ENCODE measurements around the gene CANX. TPM values are rescaled to one million over a fixed set of nuclear protein-coding genes. Genes with fewer than 3 reads are reported as not detected.

CANX gene
- total and polyA plus RNA-seq, 9 of the 15 experiments (the other 6 are each of a cell fraction or from before 2014, with no cell fraction given), result 155 to 893 (median 589) TPM

DNA sequence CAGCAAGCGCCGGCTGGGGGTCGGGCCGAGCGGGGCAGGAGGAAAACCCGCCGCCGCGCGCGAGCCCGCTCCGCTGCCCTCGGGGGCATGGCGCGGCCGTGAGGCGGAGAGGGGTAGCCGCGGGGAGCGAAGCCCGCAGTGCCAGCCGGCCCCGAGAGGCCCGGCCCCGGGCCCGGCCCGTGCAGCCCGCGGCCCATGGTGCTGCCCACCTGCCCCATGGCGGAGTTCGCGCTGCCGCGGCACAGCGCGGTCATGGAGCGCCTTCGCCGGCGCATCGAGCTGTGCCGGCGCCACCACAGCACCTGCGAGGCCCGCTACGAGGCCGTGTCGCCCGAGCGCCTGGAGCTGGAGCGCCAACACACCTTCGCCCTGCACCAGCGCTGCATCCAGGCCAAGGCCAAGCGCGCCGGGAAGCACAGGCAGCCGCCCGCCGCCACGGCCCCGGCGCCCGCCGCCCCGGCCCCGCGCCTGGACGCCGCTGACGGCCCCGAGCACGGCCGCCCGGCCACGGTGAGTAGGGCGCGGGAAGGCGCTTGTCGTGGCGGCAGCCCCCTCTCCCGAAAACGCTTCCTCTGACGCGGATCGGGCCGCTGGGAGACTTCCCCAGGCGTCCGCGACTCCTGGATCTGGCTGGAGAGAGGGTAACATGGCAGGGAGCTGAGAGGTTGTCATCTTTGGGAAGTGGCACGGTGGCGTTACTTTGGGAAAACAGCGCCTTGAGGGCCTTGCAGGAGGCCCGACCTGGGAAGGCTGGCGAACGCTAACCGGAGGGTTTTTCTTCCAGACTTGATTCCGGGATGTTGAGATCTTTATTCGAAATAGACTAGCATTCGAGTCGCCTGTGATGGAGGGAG lies 34.4 kb downstream of the CANX start (continued):
- TF ChIP-seq, protein P1, sequence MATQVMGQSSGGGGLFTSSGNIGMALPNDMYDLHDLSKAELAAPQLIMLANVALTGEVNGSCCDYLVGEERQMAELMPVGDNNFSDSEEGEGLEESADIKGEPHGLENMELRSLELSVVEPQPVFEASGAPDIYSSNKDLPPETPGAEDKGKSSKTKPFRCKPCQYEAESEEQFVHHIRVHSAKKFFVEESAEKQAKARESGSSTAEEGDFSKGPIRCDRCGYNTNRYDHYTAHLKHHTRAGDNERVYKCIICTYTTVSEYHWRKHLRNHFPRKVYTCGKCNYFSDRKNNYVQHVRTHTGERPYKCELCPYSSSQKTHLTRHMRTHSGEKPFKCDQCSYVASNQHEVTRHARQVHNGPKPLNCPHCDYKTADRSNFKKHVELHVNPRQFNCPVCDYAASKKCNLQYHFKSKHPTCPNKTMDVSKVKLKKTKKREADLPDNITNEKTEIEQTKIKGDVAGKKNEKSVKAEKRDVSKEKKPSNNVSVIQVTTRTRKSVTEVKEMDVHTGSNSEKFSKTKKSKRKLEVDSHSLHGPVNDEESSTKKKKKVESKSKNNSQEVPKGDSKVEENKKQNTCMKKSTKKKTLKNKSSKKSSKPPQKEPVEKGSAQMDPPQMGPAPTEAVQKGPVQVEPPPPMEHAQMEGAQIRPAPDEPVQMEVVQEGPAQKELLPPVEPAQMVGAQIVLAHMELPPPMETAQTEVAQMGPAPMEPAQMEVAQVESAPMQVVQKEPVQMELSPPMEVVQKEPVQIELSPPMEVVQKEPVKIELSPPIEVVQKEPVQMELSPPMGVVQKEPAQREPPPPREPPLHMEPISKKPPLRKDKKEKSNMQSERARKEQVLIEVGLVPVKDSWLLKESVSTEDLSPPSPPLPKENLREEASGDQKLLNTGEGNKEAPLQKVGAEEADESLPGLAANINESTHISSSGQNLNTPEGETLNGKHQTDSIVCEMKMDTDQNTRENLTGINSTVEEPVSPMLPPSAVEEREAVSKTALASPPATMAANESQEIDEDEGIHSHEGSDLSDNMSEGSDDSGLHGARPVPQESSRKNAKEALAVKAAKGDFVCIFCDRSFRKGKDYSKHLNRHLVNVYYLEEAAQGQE (IDR thresholded peaks at IDR 0.05; ENCODE audit: borderline replicate concordance), result 0 out of 2 replicates have a peak, but pooled peaks have one; percentile 7
- TF ChIP-seq, protein P1 (CRISPR knock-in tag; IDR thresholded peaks at IDR 0.05; ENCODE audit: low read depth), result no peak
- TF ChIP-seq GABPB1 (CRISPR knock-in tag; IDR thresholded peaks at IDR 0.05) (no peak; the same call in none of the 2 replicates), MTA1 (IDR thresholded peaks at IDR 0.05; ENCODE audit: borderline replicate concordance) (no peak), ZNF76 (CRISPR knock-in tag; IDR thresholded peaks at IDR 0.05; ENCODE audit: borderline replicate concordance) (no peak), ZNF561 (CRISPR knock-in tag; conservative IDR thresholded peaks at IDR 0.05) (no peak), HMGN3 (IDR thresholded peaks at IDR 0.05; ENCODE audit: borderline replicate concordance, extremely low read depth, insufficient read length, low read depth, low read length) (no peak), HOXB6 (CRISPR knock-in tag; IDR thresholded peaks at IDR 0.05; ENCODE audit: borderline replicate concordance) (no peak), ZNF778 (CRISPR knock-in tag; IDR thresholded peaks at IDR 0.05) (no peak), TRIM24 (IDR thresholded peaks at IDR 0.05) (no peak), PHF21A (IDR thresholded peaks at IDR 0.05; ENCODE audit: borderline replicate concordance, low read depth) (no peak), PTBP1 (IDR thresholded peaks at IDR 0.05; ENCODE audit: low read depth, low read length) (no peak), NCOA1 (IDR thresholded peaks at IDR 0.05; ENCODE audit: low read depth) (no peak), WHSC1 (IDR thresholded peaks at IDR 0.05; ENCODE audit: low read length) (no peak)
- TF ChIP-seq, protein P2, sequence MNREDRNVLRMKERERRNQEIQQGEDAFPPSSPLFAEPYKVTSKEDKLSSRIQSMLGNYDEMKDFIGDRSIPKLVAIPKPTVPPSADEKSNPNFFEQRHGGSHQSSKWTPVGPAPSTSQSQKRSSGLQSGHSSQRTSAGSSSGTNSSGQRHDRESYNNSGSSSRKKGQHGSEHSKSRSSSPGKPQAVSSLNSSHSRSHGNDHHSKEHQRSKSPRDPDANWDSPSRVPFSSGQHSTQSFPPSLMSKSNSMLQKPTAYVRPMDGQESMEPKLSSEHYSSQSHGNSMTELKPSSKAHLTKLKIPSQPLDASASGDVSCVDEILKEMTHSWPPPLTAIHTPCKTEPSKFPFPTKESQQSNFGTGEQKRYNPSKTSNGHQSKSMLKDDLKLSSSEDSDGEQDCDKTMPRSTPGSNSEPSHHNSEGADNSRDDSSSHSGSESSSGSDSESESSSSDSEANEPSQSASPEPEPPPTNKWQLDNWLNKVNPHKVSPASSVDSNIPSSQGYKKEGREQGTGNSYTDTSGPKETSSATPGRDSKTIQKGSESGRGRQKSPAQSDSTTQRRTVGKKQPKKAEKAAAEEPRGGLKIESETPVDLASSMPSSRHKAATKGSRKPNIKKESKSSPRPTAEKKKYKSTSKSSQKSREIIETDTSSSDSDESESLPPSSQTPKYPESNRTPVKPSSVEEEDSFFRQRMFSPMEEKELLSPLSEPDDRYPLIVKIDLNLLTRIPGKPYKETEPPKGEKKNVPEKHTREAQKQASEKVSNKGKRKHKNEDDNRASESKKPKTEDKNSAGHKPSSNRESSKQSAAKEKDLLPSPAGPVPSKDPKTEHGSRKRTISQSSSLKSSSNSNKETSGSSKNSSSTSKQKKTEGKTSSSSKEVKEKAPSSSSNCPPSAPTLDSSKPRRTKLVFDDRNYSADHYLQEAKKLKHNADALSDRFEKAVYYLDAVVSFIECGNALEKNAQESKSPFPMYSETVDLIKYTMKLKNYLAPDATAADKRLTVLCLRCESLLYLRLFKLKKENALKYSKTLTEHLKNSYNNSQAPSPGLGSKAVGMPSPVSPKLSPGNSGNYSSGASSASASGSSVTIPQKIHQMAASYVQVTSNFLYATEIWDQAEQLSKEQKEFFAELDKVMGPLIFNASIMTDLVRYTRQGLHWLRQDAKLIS (CRISPR knock-in tag; IDR thresholded peaks at IDR 0.05), result no peak
- TF ChIP-seq, protein P3, sequence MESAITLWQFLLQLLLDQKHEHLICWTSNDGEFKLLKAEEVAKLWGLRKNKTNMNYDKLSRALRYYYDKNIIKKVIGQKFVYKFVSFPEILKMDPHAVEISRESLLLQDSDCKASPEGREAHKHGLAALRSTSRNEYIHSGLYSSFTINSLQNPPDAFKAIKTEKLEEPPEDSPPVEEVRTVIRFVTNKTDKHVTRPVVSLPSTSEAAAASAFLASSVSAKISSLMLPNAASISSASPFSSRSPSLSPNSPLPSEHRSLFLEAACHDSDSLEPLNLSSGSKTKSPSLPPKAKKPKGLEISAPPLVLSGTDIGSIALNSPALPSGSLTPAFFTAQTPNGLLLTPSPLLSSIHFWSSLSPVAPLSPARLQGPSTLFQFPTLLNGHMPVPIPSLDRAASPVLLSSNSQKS (CRISPR knock-in tag; IDR thresholded peaks at IDR 0.05), result no peak
